ENCODE results near the gene SERPINA3. TPM values are rescaled to one million over a fixed set of nuclear protein-coding genes. Genes with fewer than 3 reads are reported as not detected.

Gene SERPINA3
- total and polyA plus RNA-seq, 2 of the 8 experiments (the other 6 are each of a cell fraction or from before 2014, with no cell fraction given): not detected

DNA sequence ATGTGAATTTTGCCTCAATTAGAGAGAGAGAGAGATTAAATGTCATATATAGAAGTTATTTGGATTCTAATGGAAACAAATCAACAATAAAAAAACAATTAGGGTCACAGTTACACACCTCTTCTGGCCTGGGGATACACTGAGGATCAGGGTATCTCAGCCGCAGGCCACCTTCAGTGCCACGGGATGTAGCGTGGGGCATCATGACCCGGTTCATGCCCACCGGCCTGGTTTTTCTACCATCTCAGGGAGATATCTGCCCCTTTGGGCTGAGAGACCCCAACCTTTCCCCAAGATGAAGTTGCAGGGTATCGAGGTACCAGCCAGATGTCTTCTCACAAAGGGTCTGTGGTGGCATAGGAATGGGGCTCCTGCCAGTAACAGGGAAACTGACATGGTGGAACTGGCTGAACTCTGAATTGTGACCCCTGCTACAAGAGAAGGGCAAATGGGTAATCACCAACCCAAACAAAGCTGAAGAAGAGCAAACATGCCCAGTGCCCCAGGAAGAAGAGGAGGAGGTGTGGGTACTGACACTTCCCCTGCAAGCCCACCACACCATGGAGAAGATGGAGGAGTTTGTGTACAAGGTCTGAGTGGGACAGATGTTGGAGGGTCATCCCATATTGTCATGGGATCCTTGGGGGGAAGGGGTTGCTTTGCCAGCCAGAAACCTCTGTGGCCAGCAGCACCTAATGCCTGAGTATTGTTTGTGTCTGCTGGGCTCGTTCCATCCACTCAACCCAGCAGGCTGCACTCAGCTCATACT is 19.5 kb downstream of the SERPINA3 start (continued):
- no peak for TF ChIP-seq KDM4A (IDR thresholded peaks at IDR 0.05; ENCODE audit: low read depth, low read length, severe bottlenecking)
- no peak for TF ChIP-seq BACH1 (IDR thresholded peaks at IDR 0.05; ENCODE audit: low read length)
- TF ChIP-seq, protein P1, sequence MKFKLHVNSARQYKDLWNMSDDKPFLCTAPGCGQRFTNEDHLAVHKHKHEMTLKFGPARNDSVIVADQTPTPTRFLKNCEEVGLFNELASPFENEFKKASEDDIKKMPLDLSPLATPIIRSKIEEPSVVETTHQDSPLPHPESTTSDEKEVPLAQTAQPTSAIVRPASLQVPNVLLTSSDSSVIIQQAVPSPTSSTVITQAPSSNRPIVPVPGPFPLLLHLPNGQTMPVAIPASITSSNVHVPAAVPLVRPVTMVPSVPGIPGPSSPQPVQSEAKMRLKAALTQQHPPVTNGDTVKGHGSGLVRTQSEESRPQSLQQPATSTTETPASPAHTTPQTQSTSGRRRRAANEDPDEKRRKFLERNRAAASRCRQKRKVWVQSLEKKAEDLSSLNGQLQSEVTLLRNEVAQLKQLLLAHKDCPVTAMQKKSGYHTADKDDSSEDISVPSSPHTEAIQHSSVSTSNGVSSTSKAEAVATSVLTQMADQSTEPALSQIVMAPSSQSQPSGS (IDR thresholded peaks at IDR 0.05; ENCODE audit: low read length): no peak
- TF ChIP-seq YY1 (IDR thresholded peaks at IDR 0.05; ENCODE audit: low read depth, low read length): no peak
- no peak for TF ChIP-seq ZNF274 (IDR thresholded peaks at IDR 0.05; ENCODE audit: borderline replicate concordance, extremely low read depth, low read length)
